Myometrial cell (primary cell): ENCODE results near the gene SPATA25. TPM values are rescaled to one million over a fixed set of nuclear protein-coding genes. Genes with fewer than 3 reads are reported as not detected.

Source experiments
- total RNA-seq: library from RNA; depleted of rRNA; stranded (reverse); fragments of >200 nt; gene quantifications from 2 replicates; pipeline ENCODE4 v1.2.3, GENCODE V29; 2015

The SPATA25 gene, protein sequence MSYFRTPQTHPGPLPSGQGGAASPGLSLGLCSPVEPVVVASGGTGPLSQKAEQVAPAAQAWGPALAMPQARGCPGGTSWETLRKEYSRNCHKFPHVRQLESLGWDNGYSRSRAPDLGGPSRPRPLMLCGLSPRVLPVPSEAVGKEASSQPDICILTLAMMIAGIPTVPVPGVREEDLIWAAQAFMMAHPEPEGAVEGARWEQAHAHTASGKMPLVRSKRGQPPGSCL
- not detected in 2 replicates for total RNA-seq

GRCh38 chr20:45887346-45887715 lies at the start of gene SPATA25:
TSS of gene SPATA25 (minus strand) at chr20:45887622. CDS start at chr20:45887590, 32 bp downstream.

DNA sequence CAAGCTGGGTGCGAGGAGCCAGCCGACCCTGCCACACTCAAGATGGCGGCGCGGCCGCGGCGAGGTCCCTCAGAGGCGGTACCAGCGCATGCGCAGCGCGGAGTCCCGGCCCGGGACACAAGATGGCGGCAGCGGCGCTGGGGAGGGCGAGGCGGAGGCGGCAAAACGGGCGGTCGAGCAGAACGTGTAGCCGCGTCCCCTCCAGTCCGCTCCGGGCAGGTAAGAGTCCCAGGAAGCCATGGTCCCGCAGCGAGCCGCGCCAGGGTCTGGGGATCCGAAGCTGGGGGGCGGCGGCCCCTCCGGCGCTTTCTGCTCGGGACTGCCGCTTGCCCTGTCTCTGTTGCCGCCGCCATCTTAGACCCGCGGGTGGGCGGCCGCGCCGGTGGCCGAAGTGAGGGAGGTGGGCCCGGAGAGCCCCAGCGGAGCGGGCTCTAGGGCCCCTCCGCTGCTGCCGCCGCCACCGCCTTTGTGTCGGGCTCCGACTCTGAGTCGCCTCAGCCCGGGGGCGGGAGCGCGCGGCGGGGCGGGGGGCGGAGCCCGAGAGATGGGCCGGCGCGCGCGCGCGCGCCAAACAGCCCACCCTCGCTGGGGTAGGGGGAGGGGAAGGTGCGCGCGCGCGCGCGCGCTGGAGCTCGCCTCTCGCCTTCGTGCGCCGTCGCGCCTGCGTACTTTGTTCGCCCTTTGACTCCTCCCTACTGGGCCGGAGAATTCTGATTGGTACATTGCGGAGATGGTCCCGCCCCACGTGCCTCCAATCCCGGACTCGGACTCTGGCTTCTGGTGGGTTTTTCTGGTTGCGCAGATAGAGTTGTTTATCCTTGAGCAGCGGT lies 47.4 kb upstream of the SPATA25 start, which contains the start of gene PCIF1:
TSS of gene PCIF1 (plus strand) at position 98 of the 830 bp plus-strand sequence. CDS start 4,317 bp downstream, outside the sequence.

GRCh38 chr20:45911486-45912343 lies 24.3 kb upstream of the SPATA25 start, which contains the start of gene PLTP:
TSS of gene PLTP (minus strand) at chr20:45912155. CDS start at chr20:45911452, 703 bp downstream.

GRCh38 chr20:45890985-45891983 lies 3.9 kb upstream of the SPATA25 start, which contains the start of the genes CTSA and NEURL2:
TSS of gene CTSA (plus strand) at chr20:45891335. CDS start at chr20:45891569, 234 bp downstream.
TSS of gene NEURL2 (minus strand) at chr20:45891208. CDS start at chr20:45890991, 217 bp downstream.

DNA sequence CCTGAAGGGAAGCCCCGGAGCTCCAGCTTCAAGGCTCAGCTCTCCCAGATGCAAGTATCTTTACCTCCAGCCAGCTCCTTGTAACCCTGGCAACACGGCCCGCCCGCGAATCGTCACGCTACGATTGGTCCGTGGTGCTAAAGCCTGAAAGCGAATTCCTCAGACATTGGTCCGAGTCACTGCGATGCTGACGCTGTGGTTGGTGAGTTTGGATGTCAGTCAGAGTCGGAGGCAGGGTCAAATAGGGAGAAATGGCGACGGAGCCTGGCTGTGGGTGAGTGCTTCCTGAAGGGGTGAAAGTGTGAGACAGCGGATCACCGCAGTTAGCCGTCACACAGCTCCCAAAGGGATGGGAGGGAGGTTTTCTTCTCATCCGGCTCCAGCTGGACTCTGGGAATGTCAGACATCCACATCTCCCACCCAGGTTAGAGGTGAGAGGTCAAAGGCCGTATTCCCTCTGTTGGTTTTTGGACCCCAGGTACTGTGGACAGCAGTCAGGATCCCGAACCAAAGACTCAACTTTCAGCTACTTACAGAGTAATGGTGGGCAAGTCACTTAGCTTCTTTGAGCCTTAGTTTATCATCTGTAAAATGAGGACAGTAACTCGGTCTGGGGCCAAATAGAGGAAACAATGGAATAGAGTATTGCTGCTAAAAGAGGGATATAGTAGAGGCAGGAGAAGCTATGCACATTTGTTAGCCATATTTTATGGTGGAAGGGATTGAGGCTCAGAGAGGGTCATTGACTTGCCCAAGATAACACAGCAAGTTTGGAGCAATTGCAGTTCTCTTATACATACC lies 6.2 kb downstream of the SPATA25 start, which contains the start of gene ZSWIM1:
TSS of gene ZSWIM1 (plus strand) at position 240 of the 801 bp plus-strand sequence. CDS start 1,366 bp downstream, outside the sequence.

DNA sequence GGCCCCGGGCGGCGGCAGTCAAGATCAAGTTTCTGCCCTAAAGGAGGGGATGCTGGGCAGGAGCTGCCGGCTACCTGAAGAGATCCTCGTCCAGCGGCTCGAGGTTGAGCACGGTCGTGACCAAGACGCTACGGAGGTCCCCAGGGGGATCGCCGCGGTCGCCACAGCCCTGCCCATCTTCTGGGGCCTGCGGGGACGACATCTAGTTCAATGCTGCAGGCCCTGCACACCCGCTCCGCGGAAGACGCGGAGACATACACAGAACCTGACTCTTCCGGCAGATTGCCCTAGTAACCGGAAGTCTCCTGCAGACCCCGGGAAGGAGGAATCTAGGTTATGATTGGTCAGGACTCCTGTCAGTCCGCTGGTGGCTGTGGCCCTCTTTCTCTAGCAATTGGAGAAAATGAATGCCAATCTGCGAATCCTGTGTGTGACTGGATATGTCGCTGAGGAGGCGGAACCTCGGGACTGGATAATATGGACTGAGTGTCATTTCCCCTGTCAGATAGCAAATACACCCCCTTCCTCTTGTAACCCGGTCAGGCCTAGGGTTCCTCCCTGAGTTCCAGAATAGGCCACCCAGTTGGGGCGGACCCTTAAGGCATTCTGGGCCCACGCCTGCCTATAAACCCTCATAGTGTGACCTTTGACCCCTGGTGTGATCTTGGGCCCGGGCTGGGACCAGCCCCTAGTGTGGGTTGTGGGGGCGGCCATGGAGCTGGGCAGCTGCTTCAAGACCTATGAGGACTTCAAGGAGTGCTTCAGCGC lies 30.1 kb downstream of the SPATA25 start, which contains the start of the genes ACOT8 and ZSWIM3:
TSS of gene ACOT8 (minus strand) at position 279 of the 768 bp plus-strand sequence. CDS start at position 202, 77 bp downstream.
TSS of gene ZSWIM3 (plus strand) at position 501 of the 768 bp plus-strand sequence. CDS start at position 713, 212 bp downstream.

Other genes starting within 250 kb of the SPATA25 start
- gene WFDC11, start 217.4 kb downstream of the SPATA25 start, total RNA-seq = not detected in 2 replicates
- not detected in 2 replicates for gene WFDC13, start 185.6 kb downstream of the SPATA25 start, total RNA-seq
- not detected in 2 replicates for gene WFDC10B, start 182.6 kb downstream of the SPATA25 start, total RNA-seq
- gene SPINT4, start 165.3 kb downstream of the SPATA25 start, total RNA-seq = not detected in 2 replicates
- 0.89 and 5.8 TPM in 2 replicates for gene WFDC3, start 95.7 kb downstream of the SPATA25 start, total RNA-seq
- 28.5 and 34.6 TPM in 2 replicates for gene DNTTIP1, start 95.7 kb downstream of the SPATA25 start, total RNA-seq
- 85.6 and 91.8 TPM in 2 replicates for gene UBE2C, start 75.0 kb downstream of the SPATA25 start, total RNA-seq
- not detected in 2 replicates for gene TNNC2, start 60.3 kb downstream of the SPATA25 start, total RNA-seq
- 69.8 and 73.5 TPM in 2 replicates for gene SNX21, start 53.8 kb downstream of the SPATA25 start, total RNA-seq
- gene ACOT8, start 30.2 kb downstream of the SPATA25 start, total RNA-seq = 58.3 and 71.8 TPM in 2 replicates
- 2.6 and 5.1 TPM in 2 replicates for gene ZSWIM3, start 30.0 kb downstream of the SPATA25 start, total RNA-seq
- gene ZSWIM1, start 6.4 kb downstream of the SPATA25 start, total RNA-seq = 7.8 and 12.2 TPM in 2 replicates
- gene NEURL2, start 3.6 kb upstream of the SPATA25 start, total RNA-seq = 1.2 and 6.4 TPM in 2 replicates
- 87.2 and 101 TPM in 2 replicates for gene CTSA, start 3.7 kb upstream of the SPATA25 start, total RNA-seq
- gene PLTP, start 24.5 kb upstream of the SPATA25 start, total RNA-seq = 36.3 and 43.6 TPM in 2 replicates
- gene PCIF1, start 47.1 kb upstream of the SPATA25 start, total RNA-seq = 13.8 and 31.7 TPM in 2 replicates
- gene ZNF335, start 84.6 kb upstream of the SPATA25 start, total RNA-seq = 9.5 and 12.4 TPM in 2 replicates
- gene MMP9, start 121.3 kb upstream of the SPATA25 start, total RNA-seq = under 0.01 and 0.58 TPM in 2 replicates
- 0.18 TPM in 1 of 2 replicates, not detected in the other for gene SLC12A5, start 141.6 kb upstream of the SPATA25 start, total RNA-seq
- 13.8 and 16.4 TPM in 2 replicates for gene NCOA5, start 202.3 kb upstream of the SPATA25 start, total RNA-seq
- gene CD40, start 230.7 kb upstream of the SPATA25 start, total RNA-seq = 6.7 and 11.8 TPM in 2 replicates